B cell (primary cell): ENCODE measurements around the gene STEAP2.

Experiments used
- CTCF ChIP-seq: fragments of 200-600 bp; IDR thresholded peaks from one replicate; pipeline ENCODE4 v1.8.0; 2022; ENCODE audit warnings: antibody characterized with exemption, mild to moderate bottlenecking
- EZH2 ChIP-seq: IDR thresholded peaks from 2 replicates; pipeline ENCODE4 v1.6.1; 2012; ENCODE audit warnings: borderline replicate concordance, low read depth, mild to moderate bottlenecking, moderate library complexity, low read length; ENCODE audit not compliant: insufficient read depth, poor library complexity, severe bottlenecking

- TF ChIP-seq CTCF (no peak), EZH2 (no peak)
Measured at GRCh38 chr7:90190995-90191394, 20.5 kb upstream of the STEAP2 start.
